RCC 7860 (cell line): ENCODE data around the gene HNRNPA3.
"Not testable (repeated sequence)": the region's sequence is repeated elsewhere in the genome, so short reads cannot be mapped to it uniquely, and the experiment has no call there.

Source experiments
- DNase-seq: peaks from one replicate; pipeline ENCODE4 v3.0.0-alpha.2; 2015; ENCODE audit warnings: low spot score
- FAIRE-seq: peaks from 2 replicates; lab custom pipeline; 2012; peaks lifted over from hg19 to GRCh38; lab: Jason Lieb, UNC

Gene HNRNPA3

GRCh38 chr2:177229442-177230242 lies 17.0 kb downstream of the HNRNPA3 start:
- FAIRE-seq = no peak
- DNase-seq = no peak

- DNase-seq (no peak), FAIRE-seq (no peak)
Measured at GRCh38 chr2:177231270-177231669, 18.7 kb downstream of the HNRNPA3 start.

- FAIRE-seq = no peak
Measured at GRCh38 chr2:177232098-177232704, 19.6 kb downstream of the HNRNPA3 start.

GRCh38 chr2:177234267-177234666 lies 21.7 kb downstream of the HNRNPA3 start:
- no peak for FAIRE-seq

More at GRCh38 chr2:177232098-177232704, 19.6 kb downstream of the HNRNPA3 start:
- no peak for DNase-seq

GRCh38 chr2:177235855-177236437 lies 23.4 kb downstream of the HNRNPA3 start:
- FAIRE-seq = no peak
- DNase-seq = no peak

More at GRCh38 chr2:177234267-177234666, 21.7 kb downstream of the HNRNPA3 start:
- DNase-seq = no peak

GRCh38 chr2:177237932-177238331 lies 25.3 kb downstream of the HNRNPA3 start:
- no peak for FAIRE-seq
- DNase-seq = no peak

GRCh38 chr2:177239053-177239452 lies 26.5 kb downstream of the HNRNPA3 start:
- DNase-seq (no peak), FAIRE-seq (no peak)

- DNase-seq = peak; percentile 75
- peak; percentile 80 for FAIRE-seq
Measured at GRCh38 chr2:177239932-177240630, 27.5 kb downstream of the HNRNPA3 start.

GRCh38 chr2:177241711-177242120 lies 29.1 kb downstream of the HNRNPA3 start:
- no peak for FAIRE-seq
- DNase-seq = no peak

- FAIRE-seq (peak; percentile 94), DNase-seq (peak; percentile 84)
Measured at GRCh38 chr2:177242121-177242987, 29.8 kb downstream of the HNRNPA3 start.

- no peak for FAIRE-seq
- no peak for DNase-seq
Measured at GRCh38 chr2:177243073-177243472, 30.5 kb downstream of the HNRNPA3 start.

- FAIRE-seq = peak; percentile 86
Measured at GRCh38 chr2:177243476-177243875, 30.9 kb downstream of the HNRNPA3 start.

GRCh38 chr2:177244244-177244771 lies 31.7 kb downstream of the HNRNPA3 start:
- DNase-seq (peak; percentile 58), FAIRE-seq (no peak)

More at GRCh38 chr2:177243476-177243875, 30.9 kb downstream of the HNRNPA3 start:
- DNase-seq = peak; percentile 85

GRCh38 chr2:177245010-177245422 lies 32.4 kb downstream of the HNRNPA3 start:
- FAIRE-seq (peak; percentile 96), DNase-seq (peak; percentile 96)

GRCh38 chr2:177246000-177246399 lies 33.4 kb downstream of the HNRNPA3 start:
- DNase-seq (peak; percentile 37), FAIRE-seq (peak; percentile 37)

GRCh38 chr2:177246523-177247030 lies 34.0 kb downstream of the HNRNPA3 start:
- not testable (repeated sequence) for FAIRE-seq, DNase-seq

- DNase-seq (no peak), FAIRE-seq (no peak)
Measured at GRCh38 chr2:177247693-177248262, 35.2 kb downstream of the HNRNPA3 start.

GRCh38 chr2:177249038-177249437 lies 36.4 kb downstream of the HNRNPA3 start:
- FAIRE-seq (no peak), DNase-seq (no peak)

GRCh38 chr2:177250461-177250860 lies 37.9 kb downstream of the HNRNPA3 start:
- no peak for DNase-seq
- no peak for FAIRE-seq
